GM19467 (cell line): ENCODE results near the gene HTT.

Experiments used
- ATAC-seq: cut with Tn5 transposase; IDR thresholded peaks from one replicate; pipeline ENCODE4 v1.9.1; 2021; ENCODE audit warnings: mild to moderate bottlenecking, moderate library complexity; ENCODE audit not compliant: unreplicated experiment

Gene HTT

GRCh38 chr4:3246458-3247398 lies 172.2 kb downstream of the HTT start:
- no peak for ATAC-seq

- ATAC-seq = no peak
These were observed 173.1 kb downstream of the HTT start for GRCh38 chr4:3247399-3248177.

DNA sequence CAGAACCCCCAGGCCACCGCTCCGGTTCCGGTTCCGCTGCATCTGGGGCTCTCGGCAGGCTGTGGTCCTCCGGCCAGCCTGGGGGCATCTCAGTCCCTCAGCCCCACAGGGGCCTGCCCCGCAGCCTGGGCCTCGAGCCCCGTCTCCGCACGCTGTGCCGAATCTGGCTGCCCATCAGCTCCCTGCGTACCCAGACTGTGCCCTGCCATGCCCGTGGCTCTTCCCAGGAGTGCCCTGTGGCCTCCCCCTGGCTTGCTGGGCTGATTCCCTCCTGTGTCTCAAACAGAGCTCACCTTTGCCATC lies 173.6 kb downstream of the HTT start:
- ATAC-seq = no peak

DNA sequence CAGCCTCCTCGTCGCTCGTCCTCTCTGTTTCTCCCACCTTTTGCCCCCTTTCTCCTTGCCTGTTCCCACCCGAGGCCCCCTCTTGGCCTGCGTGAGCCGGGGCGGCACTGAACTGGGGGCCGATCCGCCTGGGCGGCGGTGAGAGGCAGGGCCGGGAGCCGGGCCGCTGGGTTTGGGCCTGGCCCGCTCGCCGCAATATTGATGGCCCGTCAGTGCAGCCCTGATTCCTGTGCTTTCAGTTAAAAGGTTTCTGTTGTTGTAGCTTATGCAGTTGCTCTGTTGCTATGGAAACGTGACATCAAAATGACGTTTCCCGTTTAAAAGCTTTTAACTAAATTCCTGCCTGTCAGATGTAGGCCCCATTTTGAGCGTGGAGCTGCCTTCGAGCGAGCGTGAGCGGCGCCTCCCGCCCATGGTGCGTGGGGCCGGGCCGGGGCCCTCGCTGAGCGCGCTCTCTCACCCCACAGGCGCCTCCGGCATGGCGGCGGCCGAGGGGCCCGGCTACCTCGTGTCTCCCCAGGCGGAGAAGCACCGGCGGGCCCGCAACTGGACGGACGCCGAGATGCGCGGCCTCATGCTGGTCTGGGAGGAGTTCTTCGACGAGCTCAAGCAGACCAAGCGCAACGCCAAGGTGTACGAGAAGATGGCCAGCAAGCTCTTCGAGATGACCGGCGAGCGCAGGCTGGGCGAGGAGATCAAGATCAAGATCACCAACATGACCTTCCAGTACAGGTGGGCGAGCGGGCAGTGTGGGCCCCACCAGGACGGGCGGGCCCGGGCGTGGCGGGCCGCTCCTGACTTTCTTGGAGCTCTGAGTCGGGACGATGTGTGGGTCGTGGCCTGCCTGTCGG lies 174.6 kb downstream of the HTT start, which contains the start of gene MSANTD1:
Gene MSANTD1, plus strand, starts transcription at position 349 of the 851 bp plus-strand sequence. Its CDS starts 64 bp downstream, at position 413.
- ATAC-seq = no peak

DNA sequence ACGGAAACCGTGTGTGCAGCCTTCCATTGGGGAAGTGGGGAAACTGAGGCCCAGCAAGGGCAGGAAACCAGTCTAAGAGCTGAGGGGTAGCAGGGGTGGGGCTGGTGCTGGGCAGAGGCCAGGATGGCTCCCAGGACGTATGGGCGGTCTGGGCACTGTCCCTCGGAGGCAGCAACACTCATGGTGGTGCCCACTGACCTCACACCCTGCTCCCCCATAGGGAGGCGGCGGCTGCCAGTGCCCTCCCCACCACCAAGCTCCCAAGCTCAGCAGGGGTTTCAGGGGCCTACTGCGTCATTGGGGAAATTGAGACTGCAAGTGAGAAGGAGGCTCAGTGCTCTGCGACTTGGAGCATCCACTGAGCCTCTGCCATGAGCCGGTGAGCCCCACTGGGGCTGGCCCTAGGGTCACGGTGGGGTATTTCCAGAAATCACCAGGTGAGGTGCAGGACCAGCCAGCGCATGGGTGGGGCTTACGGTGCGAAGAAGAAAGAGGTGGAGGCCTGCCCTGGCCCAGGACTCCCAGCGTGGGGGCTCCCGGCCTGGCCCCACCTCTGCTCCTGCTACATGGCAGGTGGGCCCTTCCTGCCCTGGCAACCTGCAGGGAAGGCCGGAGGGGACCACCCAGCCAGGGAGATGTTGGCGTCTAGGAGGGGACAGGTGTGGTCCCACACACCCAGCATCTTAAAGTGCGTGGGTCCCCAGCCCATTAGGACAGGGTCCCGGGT lies 175.4 kb downstream of the HTT start:
- ATAC-seq = no peak

- no peak for ATAC-seq
These were observed 176.0 kb downstream of the HTT start for GRCh38 chr4:3250438-3250955.

- no peak for ATAC-seq
These were observed 176.6 kb downstream of the HTT start for GRCh38 chr4:3250956-3251690.

DNA sequence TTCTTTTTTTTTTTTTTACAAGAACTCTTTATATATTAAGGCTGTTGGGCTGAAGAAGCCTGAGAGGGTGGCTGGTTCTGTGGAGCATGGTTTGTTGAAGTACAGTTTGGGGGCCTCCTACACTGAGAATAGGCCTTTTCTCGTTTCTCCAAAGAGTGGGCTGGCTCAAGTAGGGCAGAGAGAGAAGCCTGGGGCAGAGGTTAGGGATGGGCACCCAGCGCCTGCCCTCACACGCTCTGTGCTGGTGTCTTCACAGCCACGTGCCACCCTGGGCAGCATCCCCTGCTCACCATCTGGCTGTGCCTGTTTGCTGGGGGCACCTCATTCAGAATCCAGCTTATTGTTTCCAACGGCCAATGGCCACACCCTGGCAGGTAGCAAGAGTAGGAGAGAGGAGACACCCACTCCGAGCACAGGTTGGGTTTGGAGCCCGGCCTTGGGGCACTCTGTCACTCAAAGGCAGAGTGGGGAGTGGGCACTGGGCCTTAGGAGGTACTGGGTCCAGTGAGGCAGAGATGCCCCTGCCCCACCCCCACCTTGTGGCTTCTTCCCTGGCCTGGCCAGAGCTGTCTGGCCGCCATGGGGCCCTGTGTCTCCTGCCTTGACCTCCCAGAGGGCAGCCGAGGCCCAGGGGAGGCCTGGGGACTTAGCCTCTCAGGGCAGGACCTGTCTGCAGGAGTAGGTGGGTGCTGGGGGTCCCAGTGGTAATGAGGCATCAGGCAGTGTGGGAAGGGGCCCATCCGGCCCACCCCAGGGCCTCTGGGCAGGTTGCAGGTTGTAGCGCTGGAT lies 177.4 kb downstream of the HTT start:
- ATAC-seq = no peak

GRCh38 chr4:3252480-3252828 lies 178.0 kb downstream of the HTT start:
- no peak for ATAC-seq

GRCh38 chr4:3252831-3253641 lies 178.6 kb downstream of the HTT start:
- no peak for ATAC-seq

DNA sequence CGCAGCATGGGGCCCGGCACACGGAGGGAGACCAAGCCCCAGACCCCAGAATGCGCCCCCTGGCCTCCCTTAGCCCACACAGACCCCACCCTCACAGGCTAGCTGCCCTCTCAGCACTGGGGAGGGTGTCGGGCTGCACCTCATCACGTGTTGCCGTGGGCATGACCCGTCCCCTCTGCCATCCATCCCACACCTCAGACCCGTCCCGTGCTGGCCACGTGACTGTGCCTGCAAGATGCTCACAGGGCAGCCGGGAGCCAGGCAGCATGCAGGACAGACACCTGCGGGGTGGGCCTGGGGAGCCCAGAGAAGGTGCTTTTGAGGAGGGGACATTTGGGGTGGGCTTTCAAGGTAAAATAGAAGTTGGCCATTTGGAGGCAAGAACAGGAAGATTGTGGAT lies 179.3 kb downstream of the HTT start:
- ATAC-seq = no peak

- ATAC-seq = no peak
These were observed 180.0 kb downstream of the HTT start for GRCh38 chr4:3254302-3255131.

- no peak for ATAC-seq
These were observed 181.2 kb downstream of the HTT start for GRCh38 chr4:3255611-3256186.

DNA sequence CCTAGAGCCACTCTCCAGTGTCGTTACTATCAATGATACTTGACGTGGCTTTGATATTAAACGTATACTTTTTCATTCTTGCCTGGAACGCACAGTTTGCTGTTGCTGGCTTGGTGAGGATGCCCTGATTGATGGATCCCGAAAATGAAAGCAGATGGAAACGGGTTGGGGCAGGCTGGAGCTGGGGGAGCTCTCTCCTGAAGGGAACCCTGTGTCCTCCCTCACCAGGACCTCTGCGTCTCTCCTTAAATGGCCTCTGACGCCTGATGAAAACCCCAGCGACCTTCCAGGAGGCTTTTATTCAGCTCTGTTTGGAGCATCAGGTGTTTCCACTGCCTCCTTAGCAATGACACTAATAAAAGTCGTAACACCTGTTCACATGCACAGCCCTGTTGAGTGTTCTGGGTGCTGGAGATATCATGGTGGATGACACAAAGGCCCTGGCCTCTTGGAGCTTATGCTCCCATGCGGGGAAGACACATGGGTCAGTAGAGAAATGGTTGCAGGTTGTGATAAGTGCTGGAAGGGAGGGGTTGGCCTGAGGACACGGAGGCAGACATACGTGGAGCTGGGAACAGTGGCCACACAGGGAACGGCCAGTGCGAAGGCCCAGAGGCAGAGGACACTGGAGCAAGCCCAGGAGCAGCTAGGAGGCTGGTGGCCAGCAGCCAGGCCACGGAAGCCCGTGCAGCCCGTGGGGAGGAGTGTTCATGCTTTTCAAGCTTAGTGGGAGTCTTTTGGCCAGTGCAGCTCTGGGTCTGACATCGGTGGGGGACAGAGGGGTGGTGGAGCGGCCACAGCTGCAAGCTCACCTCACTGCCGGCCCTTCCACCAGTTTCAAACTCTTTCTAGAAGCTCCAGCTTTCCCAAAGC lies 182.0 kb downstream of the HTT start:
- ATAC-seq = no peak

DNA sequence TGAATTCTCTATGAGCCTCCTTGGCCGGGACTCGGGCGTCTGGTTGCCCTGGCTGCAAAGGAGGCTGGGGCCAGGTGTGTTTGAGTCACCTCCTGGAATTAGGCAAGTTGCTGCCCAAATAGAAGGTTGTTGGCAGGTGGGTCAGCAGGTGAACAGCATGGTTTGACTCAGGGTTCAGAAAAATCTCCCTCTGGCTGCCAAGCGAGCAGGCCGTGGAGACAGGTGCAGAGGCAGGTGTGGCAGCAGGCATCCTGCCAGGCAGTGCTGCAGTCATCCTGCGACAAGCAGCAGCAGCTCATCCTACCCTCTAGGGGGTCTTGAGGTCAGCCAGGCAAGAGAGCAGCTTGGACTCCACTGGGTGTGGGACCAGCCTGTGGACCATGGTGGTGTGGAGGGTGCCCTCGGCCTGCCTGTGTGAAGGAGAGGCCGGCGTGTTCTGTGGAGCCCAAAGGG lies 182.6 kb downstream of the HTT start:
- no peak for ATAC-seq
